Lung (tissue), 12 donors: ENCODE data around the gene ARCN1. TPM values are rescaled to one million over a fixed set of nuclear protein-coding genes. Genes with fewer than 3 reads are reported as not detected.
A peak's percentile ranks its signal among the peaks of the same experiment; 100 is the strongest.
"Not testable (repeated sequence)": the region's sequence is repeated elsewhere in the genome, so short reads cannot be mapped to it uniquely, and the experiment has no call there.

ENCODE experiments used
- ATAC-seq: fragments of 200-7000 bp; cut with Tn5 transposase; one replicate; pipeline ENCODE4 v1.9.1; 2020; ENCODE audit warnings: moderate number of reproducible peaks; ENCODE audit not compliant: insufficient read depth, low FRiP score
- DNase-seq, 3 donors: peaks; one replicate each; pipeline ENCODE4 v3.0.0-alpha.2; 2013 to 2017
- H3K27ac ChIP-seq, 2 donors: one replicate each; pipeline ENCODE4 v1.5.1; 2013; ENCODE audit warnings: mild to moderate bottlenecking in 2 of 2, moderate library complexity in 2 of 2, control low read depth in 1 of 2, inconsistent platforms in 1 of 2, low read depth in 1 of 2, low read length in 1 of 2
- H3K27me3 ChIP-seq, 3 donors: one replicate each; pipeline ENCODE4 v1.5.1; 2013; ENCODE audit warnings: low read length in 2 of 3; ENCODE audit not compliant: control insufficient read depth in 3 of 3, insufficient read depth in 3 of 3
- H3K36me3 ChIP-seq, 4 donors: one replicate each; pipeline ENCODE4 v1.5.1; 2013; ENCODE audit warnings: low read length in 4 of 4, mild to moderate bottlenecking in 1 of 4, moderate library complexity in 1 of 4; ENCODE audit not compliant: control insufficient read depth in 4 of 4, insufficient read depth in 4 of 4
- H3K4me1 ChIP-seq, 5 donors: one replicate each; pipeline ENCODE4 v1.5.1; 2013; ENCODE audit warnings: low read length in 5 of 5, mild to moderate bottlenecking in 2 of 5, moderate library complexity in 1 of 5; ENCODE audit not compliant: control insufficient read depth in 5 of 5, insufficient read depth in 5 of 5
- H3K4me3 ChIP-seq: one replicate; pipeline ENCODE4 v1.5.1; 2013; ENCODE audit warnings: mild to moderate bottlenecking, control low read depth, moderate library complexity
- H3K9ac ChIP-seq, 2 donors: one replicate each; pipeline ENCODE4 v1.5.1; 2013; ENCODE audit warnings: low read length in 2 of 2, control low read depth in 1 of 2; ENCODE audit not compliant: insufficient read depth in 1 of 2
- H3K9me3 ChIP-seq, 4 donors: one replicate each; pipeline ENCODE4 v1.5.1; 2013; ENCODE audit warnings: low read length in 3 of 4, mild to moderate bottlenecking in 1 of 4, moderate library complexity in 1 of 4; ENCODE audit not compliant: control insufficient read depth in 4 of 4, insufficient read depth in 3 of 4
- WGBS, 2 donors: extraction: QIAGEN DNeasy Blood & Tissue Kit; methylation state at CpG; one replicate each; pipeline ENCODE4 v1.1.7; 2013; 5-methylcytosine and 5-hydroxymethylcytosine counted together
- polyA plus RNA-seq, 2 donors: library from polyadenylated mRNA; stranded (reverse); fragments of 200-250 nt; gene quantifications; one replicate each; pipeline ENCODE4 v1.2.1, GENCODE V29; 2013
- total RNA-seq, 2 donors: library from RNA; depleted of rRNA in 1 of 2; stranded (reverse); fragments of >200 nt in 1 of 2; gene quantifications; one replicate each; pipeline ENCODE4 v1.2.1, GENCODE V29; 2014 to 2021
- TF ChIP-seq, protein P1 (sequence below): IDR thresholded peaks from 2 replicates; pipeline ENCODE4 v1.5.1; 2012; ENCODE audit warnings: mild to moderate bottlenecking; ENCODE audit errors: control extremely low read depth, extremely low read depth
- donor health status: control.
- donor health status: control.
- donor health status: Bipolar disorder and iron deficiency.
- donor health status: healthy.
- donor health status: DM: yes; HTN: yes; CAD: no.

ARCN1 gene
- total and polyA plus RNA-seq, 4 donors, result 72.4 to 123 (median 106) TPM

- H3K9ac ChIP-seq, result no peak overlapping the region
- ATAC-seq, result no peak
- no peak overlapping the region for H3K4me3 ChIP-seq
- H3K4me1 ChIP-seq, result no peaks in the 10 kb centered on the region
- no peaks in the 10 kb centered on the region for H3K9me3 ChIP-seq
- 95 to 100% methylated on average over 1 of the region's 1 CpG for WGBS, 2 donors
- no peak for DNase-seq
- no peaks in the 10 kb centered on the region for H3K27me3 ChIP-seq
- H3K27ac ChIP-seq, result peak overlapping the region in 1 of 2 donors; percentile 10
- H3K36me3 ChIP-seq, result peaks cover 34 to 72% (median 44%) of the 10 kb centered on the region in 4 donors
- TF ChIP-seq, protein P1, sequence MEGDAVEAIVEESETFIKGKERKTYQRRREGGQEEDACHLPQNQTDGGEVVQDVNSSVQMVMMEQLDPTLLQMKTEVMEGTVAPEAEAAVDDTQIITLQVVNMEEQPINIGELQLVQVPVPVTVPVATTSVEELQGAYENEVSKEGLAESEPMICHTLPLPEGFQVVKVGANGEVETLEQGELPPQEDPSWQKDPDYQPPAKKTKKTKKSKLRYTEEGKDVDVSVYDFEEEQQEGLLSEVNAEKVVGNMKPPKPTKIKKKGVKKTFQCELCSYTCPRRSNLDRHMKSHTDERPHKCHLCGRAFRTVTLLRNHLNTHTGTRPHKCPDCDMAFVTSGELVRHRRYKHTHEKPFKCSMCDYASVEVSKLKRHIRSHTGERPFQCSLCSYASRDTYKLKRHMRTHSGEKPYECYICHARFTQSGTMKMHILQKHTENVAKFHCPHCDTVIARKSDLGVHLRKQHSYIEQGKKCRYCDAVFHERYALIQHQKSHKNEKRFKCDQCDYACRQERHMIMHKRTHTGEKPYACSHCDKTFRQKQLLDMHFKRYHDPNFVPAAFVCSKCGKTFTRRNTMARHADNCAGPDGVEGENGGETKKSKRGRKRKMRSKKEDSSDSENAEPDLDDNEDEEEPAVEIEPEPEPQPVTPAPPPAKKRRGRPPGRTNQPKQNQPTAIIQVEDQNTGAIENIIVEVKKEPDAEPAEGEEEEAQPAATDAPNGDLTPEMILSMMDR, result no peak
These were observed 15.7 kb downstream of the ARCN1 start for GRCh38 chr11:118587952-118588351.

GRCh38 chr11:118592616-118593367 is 20.6 kb downstream of the ARCN1 start:
- WGBS, 2 donors, result 87 to 95% methylated on average over 2 of the region's 2 CpGs
- DNase-seq (no peak), ATAC-seq (no peak)
- Histone ChIP-seq H3K4me3 (no peak overlapping the region), H3K4me1 (no peaks in the 10 kb centered on the region), H3K36me3 (peaks cover 36 to 62% (median 39%) of the 10 kb centered on the region in 4 donors), H3K27me3 (no peaks in the 10 kb centered on the region), H3K9me3 (no peaks in the 10 kb centered on the region), H3K9ac (no peak overlapping the region), H3K27ac (no peak overlapping the region)
- TF ChIP-seq, protein P1, result no peak

DNA sequence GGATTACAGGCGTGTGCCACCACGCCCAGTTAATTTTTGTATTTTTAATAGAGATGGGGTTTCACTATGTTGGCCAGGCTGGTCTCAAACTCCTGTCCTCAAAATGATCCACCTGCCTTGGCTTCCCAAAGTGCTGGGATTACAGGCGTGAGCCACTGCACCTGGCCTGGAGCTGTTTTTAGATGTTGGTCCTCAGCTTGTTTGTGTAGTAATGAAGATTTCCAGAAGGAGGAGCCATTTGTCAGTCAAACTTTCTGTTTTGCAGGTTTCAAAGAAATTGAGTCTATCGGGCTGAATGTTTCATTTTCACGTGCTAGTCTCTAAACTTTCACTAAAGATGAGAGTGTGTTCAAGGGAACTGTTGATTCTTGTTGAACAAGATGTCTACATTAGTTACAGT is 22.8 kb downstream of the ARCN1 start:
- H3K27me3 ChIP-seq, H3K9me3 ChIP-seq, H3K27ac ChIP-seq, H3K4me3 ChIP-seq, H3K9ac ChIP-seq, ATAC-seq, H3K4me1 ChIP-seq: not testable (repeated sequence)
- TF ChIP-seq, protein P1, result peak; percentile 16
- 55 to 67% methylated on average over 5 of the region's 5 CpGs for WGBS, 2 donors
- DNase-seq, result peak in 2 of 3 donors; percentile 69 to 78
- H3K36me3 ChIP-seq, result peaks cover 33 to 59% (median 38%) of the 10 kb centered on the region in 4 donors
